ENCODE results near the gene MAN2A2. TPM values are rescaled to one million over a fixed set of nuclear protein-coding genes. Genes with fewer than 3 reads are reported as not detected.

MAN2A2 gene
- total RNA-seq, 4 donors from 2014 or later: 46.6 to 104 (median 48.2) TPM

GRCh38 chr15:90866800-90867199, 36.3 kb upstream of the MAN2A2 start:
- TF ChIP-seq CTCF (IDR thresholded peaks at IDR 0.05; ENCODE audit: low read depth): no peak

GRCh38 chr15:90868261-90868689, 34.8 kb upstream of the MAN2A2 start, which contains the start of gene FURIN:
Gene FURIN, plus strand, starts transcription at chr15:90868588. Its CDS starts 7,153 bp downstream, at chr15:90875741.
- TF ChIP-seq CTCF (IDR thresholded peaks at IDR 0.05; ENCODE audit: low read depth): no peak

- TF ChIP-seq CTCF (IDR thresholded peaks at IDR 0.05; ENCODE audit: low read depth): no peak
Observed at GRCh38 chr15:90869140-90869541, 34.0 kb upstream of the MAN2A2 start.

- TF ChIP-seq CTCF (IDR thresholded peaks at IDR 0.05; ENCODE audit: low read depth): no peak
Observed at GRCh38 chr15:90869601-90870353, 33.3 kb upstream of the MAN2A2 start.

- TF ChIP-seq CTCF (IDR thresholded peaks at IDR 0.05; ENCODE audit: low read depth): no peak
Observed at GRCh38 chr15:90870354-90871138, 32.6 kb upstream of the MAN2A2 start.

GRCh38 chr15:90871139-90871715, 31.9 kb upstream of the MAN2A2 start:
- no peak for TF ChIP-seq CTCF (IDR thresholded peaks at IDR 0.05; ENCODE audit: low read depth)
